Stimulated activated effector memory CD8-positive, alpha-beta T cell treated with anti-CD3 and anti-CD28 coated beads, Interleukin-12 subunit alpha, Interleukin-12 subunit beta, amount 100 ng/mL, for 72 hours (primary cell): ENCODE data around the gene CCDC137.
"Not testable (repeated sequence)": the region's sequence is repeated elsewhere in the genome, so short reads cannot be mapped to it uniquely, and the experiment has no call there.

Source experiments
- ATAC-seq: fragments of 150-1000 bp; cut with Tn5 transposase; 2 replicates; pipeline ENCODE4 v1.10.0; 2021
- DNase-seq, 2 donors: peaks; one replicate each; pipeline ENCODE4 v3.0.0; 2021 to 2022; ENCODE audit warnings: low spot score in 2 of 2
- H3K27ac Mint-ChIP-seq: one replicate; pipeline ENCODE4 v1.8.0; 2022; ENCODE audit warnings: mild to moderate bottlenecking, mixed read lengths
- H3K36me3 Mint-ChIP-seq: one replicate; pipeline ENCODE4 v1.8.0; 2022; ENCODE audit warnings: mild to moderate bottlenecking, mixed read lengths
- H3K4me1 Mint-ChIP-seq: one replicate; pipeline ENCODE4 v1.8.0; 2022; ENCODE audit warnings: mixed read lengths
- H3K4me3 Mint-ChIP-seq: one replicate; pipeline ENCODE4 v1.8.0; 2022; ENCODE audit warnings: mild to moderate bottlenecking, mixed read lengths
- H3K9me3 Mint-ChIP-seq: one replicate; pipeline ENCODE4 v1.8.0; 2022; ENCODE audit warnings: mixed read lengths

The CCDC137 gene

DNA sequence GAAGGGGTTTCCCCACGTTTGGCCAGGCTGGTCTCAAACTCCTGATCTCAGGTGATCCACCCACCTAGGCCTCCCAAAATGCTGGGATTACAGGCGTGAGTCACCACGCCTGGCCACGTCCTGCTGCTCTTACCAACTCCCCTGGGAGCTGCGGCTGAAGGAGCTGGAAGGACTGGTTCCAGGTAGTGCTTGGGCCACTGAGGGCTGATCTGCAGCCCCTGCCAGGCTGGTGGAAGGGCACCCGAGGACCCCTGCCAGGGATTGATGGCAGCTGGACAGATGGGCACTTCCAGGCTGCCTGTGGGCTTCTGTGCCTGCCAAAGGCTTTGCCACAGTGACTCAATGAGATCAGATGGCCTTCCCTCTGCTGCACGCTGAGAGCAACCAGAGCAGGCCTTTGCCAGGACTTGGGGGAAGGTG lies 2.5 kb upstream of the CCDC137 start:
- ATAC-seq (no peak), DNase-seq (no peak)
- H3K9me3 Mint-ChIP-seq: no peaks in the 10 kb centered on the region
- peaks cover 28% of the 10 kb centered on the region for H3K4me1 Mint-ChIP-seq
- peak overlapping the region; percentile 91 for H3K4me3 Mint-ChIP-seq
- peaks cover 49% of the 10 kb centered on the region for H3K36me3 Mint-ChIP-seq
- H3K27ac Mint-ChIP-seq: peak overlapping the region; percentile 17

DNA sequence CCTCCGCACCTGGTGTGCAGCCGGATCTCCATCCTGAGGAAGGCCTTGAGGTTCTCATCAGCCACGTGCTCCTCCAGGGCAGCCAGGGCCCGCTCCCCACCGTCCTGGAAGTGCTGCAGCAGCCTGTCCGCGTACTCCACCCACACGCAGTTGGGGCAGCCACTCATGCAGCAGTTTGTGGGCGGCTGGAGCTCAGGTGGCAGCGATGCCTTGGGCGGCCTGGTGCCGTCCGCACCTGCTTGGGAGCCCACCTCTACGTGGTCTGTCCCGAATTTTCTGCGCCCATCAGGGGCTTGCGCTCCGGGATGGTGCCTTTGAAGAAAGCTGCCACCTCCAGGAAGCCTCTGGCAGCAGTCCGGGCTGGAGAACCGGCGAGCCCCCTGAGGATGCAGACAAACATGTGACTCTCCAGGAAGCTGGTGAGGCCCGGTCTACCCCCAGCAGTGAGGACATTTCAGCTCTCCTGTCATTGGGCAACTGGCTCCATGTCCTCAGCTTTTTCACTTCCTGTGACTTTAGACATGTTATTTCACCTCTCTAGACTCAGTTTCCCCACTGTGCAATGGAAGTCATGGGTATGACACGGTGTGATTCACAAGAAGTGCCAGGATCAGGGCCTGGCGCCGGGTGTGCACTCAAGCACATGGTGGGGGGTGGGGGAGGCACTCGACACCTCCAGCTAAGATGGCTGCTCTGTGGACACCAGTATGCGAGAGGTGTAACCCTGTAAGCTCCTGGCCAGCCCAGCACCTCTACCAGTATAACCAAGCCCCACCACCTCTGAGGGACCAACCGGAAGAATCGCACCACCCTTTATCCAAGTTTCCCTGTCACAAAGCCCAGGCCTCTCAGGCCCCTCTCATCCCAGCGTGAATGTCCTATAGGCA lies 1.1 kb upstream of the CCDC137 start:
- H3K36me3 Mint-ChIP-seq: peaks cover 63% of the 10 kb centered on the region
- H3K9me3 Mint-ChIP-seq: no peaks in the 10 kb centered on the region
- DNase-seq: peak; percentile 30 to 76
- peak overlapping the region; percentile 91 for H3K4me3 Mint-ChIP-seq
- peak overlapping the region; percentile 96 for H3K27ac Mint-ChIP-seq
- H3K4me1 Mint-ChIP-seq: peaks cover 32% of the 10 kb centered on the region
- peak; percentile 56 for ATAC-seq

DNA sequence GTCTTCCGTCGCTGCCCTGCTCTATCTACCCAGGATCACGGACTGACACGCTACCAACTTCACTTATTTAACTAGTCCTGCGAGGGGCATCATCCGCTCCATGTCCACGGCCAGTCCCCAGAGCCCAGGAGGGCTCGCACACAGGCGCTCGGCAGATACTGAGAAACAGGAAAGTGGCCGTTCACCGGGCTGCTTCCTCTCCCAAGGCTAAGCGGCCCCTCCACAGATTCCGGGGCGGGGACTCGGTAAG lies 520 bp upstream of the CCDC137 start:
- peak; percentile 37 for ATAC-seq
- Mint-ChIP-seq H3K27ac (peak overlapping the region; percentile 96), H3K4me3 (peak overlapping the region; percentile 91), H3K4me1 (peaks cover 32% of the 10 kb centered on the region), H3K9me3 (no peaks in the 10 kb centered on the region), H3K36me3 (peaks cover 69% of the 10 kb centered on the region)
- no peak for DNase-seq

DNA sequence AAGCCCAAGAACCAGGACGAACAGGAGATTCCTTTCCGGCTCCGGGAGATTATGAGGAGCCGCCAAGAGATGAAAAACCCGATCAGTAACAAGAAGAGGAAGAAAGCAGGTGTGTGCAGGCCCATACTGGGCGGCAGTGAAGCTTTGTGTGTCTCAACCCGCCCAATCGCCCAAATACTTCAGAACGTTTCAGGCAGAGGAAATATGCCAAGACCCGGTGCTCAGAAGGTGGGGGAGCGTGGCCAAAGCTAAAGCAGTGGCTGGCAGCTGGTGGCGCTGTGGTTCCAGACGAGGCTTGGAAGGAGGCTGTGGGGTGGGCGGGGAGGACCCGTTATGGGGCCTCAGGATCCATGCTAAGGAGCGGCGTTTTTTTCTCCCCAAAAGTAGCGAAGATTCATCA lies 1.2 kb downstream of the CCDC137 start:
- Mint-ChIP-seq H3K36me3 (peaks cover 86% of the 10 kb centered on the region), H3K4me3 (peak overlapping the region; percentile 91), H3K27ac (peak overlapping the region; percentile 96), H3K4me1 (peaks cover 32% of the 10 kb centered on the region), H3K9me3 (no peaks in the 10 kb centered on the region)
- DNase-seq: no peak
- ATAC-seq: no peak

DNA sequence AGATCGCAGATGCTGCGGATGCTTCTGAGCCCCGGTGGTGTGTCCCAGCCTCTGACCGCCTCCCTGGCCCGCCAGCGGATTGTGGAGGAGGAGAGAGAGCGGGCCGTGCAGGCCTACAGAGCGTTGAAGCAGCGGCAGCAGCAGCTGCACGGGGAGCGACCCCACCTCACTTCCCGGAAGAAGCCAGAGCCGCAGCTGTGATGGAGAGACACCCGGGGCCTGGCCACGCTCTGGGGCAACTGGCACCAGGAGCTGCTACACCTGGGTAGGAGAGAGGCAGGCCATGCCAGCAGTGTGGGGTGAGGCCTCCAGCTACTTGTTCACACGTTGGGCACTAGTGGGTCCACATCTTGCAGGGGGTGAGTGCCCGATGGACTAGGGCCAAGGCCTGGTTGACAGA lies 6.0 kb downstream of the CCDC137 start:
- H3K27ac Mint-ChIP-seq: no peak overlapping the region
- no peak for ATAC-seq
- no peak overlapping the region for H3K4me3 Mint-ChIP-seq
- no peak for DNase-seq
- H3K4me1 Mint-ChIP-seq: peaks cover 25% of the 10 kb centered on the region
- H3K9me3 Mint-ChIP-seq: no peaks in the 10 kb centered on the region
- H3K36me3 Mint-ChIP-seq: peaks cover 85% of the 10 kb centered on the region

DNA sequence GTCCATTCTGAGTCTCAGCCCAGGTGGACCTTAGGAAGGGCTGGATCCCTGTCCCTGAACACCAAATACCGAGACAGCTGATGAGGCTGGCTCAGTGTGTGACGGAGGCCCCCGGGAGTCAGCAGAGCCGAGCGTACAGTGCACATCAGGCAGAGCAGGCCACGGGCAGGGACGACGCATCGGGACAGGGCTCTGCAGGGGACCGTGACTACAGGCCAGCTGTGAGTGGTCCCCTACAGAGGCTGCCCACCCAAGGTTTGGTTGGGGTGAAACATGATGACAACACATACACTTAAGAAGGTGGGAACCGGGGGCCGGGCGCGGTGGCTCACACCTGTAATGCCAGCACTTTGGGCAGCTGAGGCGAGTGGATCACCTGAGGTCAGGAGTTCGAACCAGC lies 6.4 kb downstream of the CCDC137 start:
- no peak overlapping the region for H3K4me3 Mint-ChIP-seq
- no peak for DNase-seq
- H3K9me3 Mint-ChIP-seq: no peaks in the 10 kb centered on the region
- peak; percentile 9 for ATAC-seq
- no peak overlapping the region for H3K27ac Mint-ChIP-seq
- peaks cover 80% of the 10 kb centered on the region for H3K36me3 Mint-ChIP-seq
- peaks cover 20% of the 10 kb centered on the region for H3K4me1 Mint-ChIP-seq

DNA sequence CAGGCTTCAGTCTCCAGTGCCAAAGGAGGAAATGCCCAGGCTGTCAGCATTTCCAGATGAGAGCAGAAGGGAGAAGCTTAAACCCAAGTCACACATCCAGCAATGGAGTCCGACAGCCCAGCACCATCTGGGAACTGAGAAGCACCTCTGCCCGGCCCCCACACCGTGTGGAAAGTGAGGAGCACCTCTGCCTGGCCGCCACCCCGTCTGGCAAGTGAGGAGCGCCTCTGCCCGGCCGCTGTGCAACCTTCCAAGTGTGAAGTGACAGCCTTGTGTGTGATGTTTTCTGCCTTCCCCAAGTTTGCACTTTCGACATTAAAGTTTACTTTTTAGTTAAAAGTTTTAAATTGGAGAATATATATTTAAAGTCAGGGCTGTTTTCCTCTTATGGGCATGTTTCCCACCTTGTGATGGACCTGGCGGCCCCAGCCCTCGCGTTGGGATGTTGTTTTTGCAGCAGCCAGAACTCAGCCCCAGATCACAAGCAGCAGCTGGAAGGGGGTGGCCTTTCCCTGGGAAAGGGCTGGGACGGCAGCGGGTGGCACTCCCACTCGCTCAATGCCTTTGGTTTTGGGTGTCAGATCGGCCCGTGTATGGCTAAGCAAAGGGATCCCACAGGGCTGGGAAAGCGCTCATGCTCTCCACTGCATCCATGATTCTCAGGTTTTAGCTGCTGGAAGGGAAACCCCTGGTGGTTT lies 7.2 kb downstream of the CCDC137 start:
- DNase-seq (no peak), ATAC-seq (no peak)
- Mint-ChIP-seq H3K4me3 (no peak overlapping the region), H3K27ac (no peak overlapping the region), H3K4me1 (peaks cover 14% of the 10 kb centered on the region), H3K36me3 (peaks cover 73% of the 10 kb centered on the region), H3K9me3 (no peaks in the 10 kb centered on the region)

DNA sequence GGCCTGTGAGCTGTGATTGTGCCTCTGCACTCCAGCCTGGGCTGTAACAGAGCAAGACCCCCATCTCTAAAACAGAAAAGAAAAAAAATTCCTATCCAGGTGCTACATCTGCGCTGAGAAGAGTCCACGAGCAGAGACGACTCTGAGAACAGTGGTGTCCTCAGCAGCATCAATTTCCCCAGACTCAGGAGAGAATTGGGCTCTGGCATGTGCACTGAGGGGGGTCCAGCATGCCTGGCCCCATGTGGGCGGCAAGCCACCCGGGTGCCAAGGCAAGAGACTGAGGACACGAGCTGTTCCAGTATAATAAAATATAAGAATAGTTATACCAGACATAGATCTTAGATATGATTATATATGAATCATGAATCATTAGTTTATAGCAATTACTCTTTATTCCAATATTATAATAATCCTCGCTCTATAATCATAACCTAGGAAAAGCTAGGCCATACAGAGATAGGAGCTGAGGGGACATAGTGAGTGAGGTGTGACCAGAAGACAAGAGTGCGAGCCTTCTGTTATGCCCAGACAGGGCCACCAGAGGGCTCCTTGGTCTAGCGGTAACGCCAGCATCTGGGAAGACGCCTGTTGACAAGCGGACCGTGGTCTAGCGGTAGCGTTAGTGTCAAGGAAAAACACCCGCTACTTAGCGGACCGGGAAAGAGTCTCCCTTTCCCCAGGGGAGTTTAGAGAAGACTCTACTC lies 9.1 kb downstream of the CCDC137 start:
- not testable (repeated sequence) for H3K4me1 Mint-ChIP-seq, H3K9me3 Mint-ChIP-seq, H3K4me3 Mint-ChIP-seq, H3K27ac Mint-ChIP-seq, ATAC-seq
- peaks cover 53% of the 10 kb centered on the region for H3K36me3 Mint-ChIP-seq
- peak in 1 of 2 donors; percentile 62 for DNase-seq

DNA sequence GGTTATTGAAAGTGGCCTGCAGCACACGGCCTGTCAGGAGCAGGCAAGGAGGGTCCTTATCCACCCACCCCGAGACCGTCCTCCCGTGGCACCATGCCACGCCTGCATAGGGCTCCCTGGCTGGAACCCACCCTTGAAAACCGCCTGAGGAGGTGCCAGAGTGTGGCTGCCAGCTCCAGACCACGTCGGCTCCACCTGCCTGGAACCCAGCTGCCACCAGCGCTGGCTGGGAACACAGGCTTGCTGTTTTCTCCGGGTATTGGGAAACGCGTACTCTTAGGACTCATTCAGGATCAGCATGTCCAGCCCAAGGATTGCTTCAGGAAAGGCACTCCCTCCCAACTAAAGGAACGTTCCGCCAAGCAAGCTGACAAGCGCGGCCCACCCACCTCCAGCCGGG lies 10.4 kb downstream of the CCDC137 start:
- peak overlapping the region; percentile 55 for H3K27ac Mint-ChIP-seq
- peaks cover 41% of the 10 kb centered on the region for H3K36me3 Mint-ChIP-seq
- ATAC-seq (no peak), DNase-seq (no peak)
- no peaks in the 10 kb centered on the region for H3K9me3 Mint-ChIP-seq
- no peak overlapping the region for H3K4me3 Mint-ChIP-seq
- H3K4me1 Mint-ChIP-seq: peaks cover 9% of the 10 kb centered on the region

DNA sequence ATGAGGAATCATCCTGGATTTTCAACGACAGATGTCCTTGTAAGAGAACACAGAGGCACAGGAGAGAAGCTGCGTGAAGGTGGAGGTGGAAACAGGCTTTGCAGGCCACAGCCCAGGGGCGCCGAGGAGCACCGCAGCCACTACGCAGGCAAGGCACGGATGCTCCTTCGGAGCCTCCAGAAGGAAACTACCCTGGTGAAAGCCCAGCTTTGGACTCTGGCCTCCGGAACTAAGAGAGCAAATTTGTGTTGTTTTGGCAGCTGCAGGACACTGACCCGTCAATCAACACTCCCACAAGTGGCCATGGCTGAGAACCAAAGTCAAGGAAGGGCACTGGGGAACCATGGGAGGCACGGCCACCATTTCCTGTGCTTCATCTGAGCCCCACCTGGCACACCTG lies 13.6 kb downstream of the CCDC137 start:
- Mint-ChIP-seq H3K36me3 (peaks cover 27% of the 10 kb centered on the region), H3K4me1 (peaks cover 26% of the 10 kb centered on the region), H3K4me3 (no peak overlapping the region), H3K27ac (no peak overlapping the region), H3K9me3 (no peaks in the 10 kb centered on the region)
- DNase-seq (no peak), ATAC-seq (no peak)

DNA sequence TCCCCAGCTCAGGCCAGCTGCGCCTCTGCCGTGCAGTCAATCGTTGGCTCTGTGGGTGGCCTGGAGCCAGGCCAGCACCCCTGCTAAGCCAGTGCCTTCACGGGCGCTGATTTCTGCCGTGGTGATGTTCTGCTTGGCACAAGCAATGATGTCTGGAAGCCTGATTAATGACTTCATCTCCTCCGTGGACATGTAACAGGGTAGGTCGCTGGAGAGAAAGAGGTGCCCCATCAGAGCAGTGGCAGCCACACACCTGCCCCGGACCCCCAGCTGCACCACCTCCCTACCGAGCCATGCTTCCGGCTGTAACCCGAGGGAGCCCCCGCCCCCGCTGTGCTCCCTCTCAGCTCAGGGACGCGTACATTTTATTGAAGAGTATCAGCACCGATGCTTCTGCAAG lies 15.1 kb downstream of the CCDC137 start:
- DNase-seq: no peak

DNA sequence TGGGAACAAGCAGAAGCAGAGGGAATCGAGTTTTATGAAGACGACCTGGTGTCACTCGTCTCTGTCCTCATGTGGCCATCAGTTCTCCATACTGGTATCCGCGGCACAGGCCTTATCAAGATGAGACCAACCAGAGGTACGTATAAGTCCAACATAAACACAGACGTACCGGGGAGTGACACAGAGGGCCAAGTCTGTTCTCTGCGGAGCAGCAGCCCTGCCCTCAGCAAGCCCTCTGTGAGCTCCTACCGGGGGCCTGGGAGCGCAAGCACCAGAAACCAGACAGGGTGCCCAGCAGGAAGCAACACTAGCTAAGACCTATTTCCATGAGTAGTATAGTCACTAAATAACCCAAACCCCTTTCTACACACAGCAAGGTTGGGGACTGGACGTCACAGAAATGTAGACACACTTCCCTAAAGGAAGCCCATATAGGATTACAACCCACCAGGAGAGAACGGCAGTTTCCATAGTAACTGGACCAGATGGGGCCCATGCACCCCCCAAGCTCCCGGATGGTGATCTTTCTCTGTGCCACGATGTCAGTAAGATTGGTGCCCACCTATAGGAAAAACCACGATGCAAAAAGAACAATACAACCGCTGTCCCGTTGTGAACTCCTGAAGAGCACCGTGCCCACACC lies 16.1 kb downstream of the CCDC137 start:
- H3K27ac Mint-ChIP-seq: peak overlapping the region; percentile 97
- peak overlapping the region; percentile 89 for H3K4me3 Mint-ChIP-seq
- DNase-seq: no peak
- H3K4me1 Mint-ChIP-seq: peaks cover 39% of the 10 kb centered on the region
- ATAC-seq: no peak
- H3K9me3 Mint-ChIP-seq: no peaks in the 10 kb centered on the region
- peaks cover 43% of the 10 kb centered on the region for H3K36me3 Mint-ChIP-seq

More for the DNA sequence above, 15.1 kb downstream of the CCDC137 start:
- ATAC-seq: no peak
- H3K36me3 Mint-ChIP-seq: peaks cover 33% of the 10 kb centered on the region
- H3K4me1 Mint-ChIP-seq: peaks cover 30% of the 10 kb centered on the region
- no peak overlapping the region for H3K27ac Mint-ChIP-seq
- peak overlapping the region; percentile 89 for H3K4me3 Mint-ChIP-seq
- H3K9me3 Mint-ChIP-seq: no peaks in the 10 kb centered on the region

DNA sequence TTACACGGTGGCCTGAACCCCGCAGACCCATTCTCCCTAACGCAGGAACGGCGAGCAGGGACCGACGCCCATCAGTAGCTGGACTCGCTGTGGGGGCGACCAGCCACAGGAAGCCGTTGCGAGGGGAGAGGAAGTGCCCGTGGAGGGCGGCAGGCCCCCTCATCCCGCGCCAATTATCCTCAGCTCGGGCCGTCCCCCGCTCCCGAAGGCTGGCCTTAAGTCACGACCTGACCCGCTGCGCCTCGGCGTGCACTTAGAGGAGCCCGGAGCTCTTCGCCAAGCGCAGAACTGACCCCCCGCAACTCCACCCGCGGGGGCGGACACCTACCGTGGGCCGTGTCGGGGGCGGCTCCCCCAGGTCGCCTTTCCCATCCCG lies 16.7 kb downstream of the CCDC137 start:
- Mint-ChIP-seq H3K4me1 (peaks cover 40% of the 10 kb centered on the region), H3K36me3 (peaks cover 48% of the 10 kb centered on the region), H3K27ac (peak overlapping the region; percentile 97), H3K9me3 (no peaks in the 10 kb centered on the region), H3K4me3 (peak overlapping the region; percentile 89)
- DNase-seq: no peak
- peak; percentile 1 for ATAC-seq

DNA sequence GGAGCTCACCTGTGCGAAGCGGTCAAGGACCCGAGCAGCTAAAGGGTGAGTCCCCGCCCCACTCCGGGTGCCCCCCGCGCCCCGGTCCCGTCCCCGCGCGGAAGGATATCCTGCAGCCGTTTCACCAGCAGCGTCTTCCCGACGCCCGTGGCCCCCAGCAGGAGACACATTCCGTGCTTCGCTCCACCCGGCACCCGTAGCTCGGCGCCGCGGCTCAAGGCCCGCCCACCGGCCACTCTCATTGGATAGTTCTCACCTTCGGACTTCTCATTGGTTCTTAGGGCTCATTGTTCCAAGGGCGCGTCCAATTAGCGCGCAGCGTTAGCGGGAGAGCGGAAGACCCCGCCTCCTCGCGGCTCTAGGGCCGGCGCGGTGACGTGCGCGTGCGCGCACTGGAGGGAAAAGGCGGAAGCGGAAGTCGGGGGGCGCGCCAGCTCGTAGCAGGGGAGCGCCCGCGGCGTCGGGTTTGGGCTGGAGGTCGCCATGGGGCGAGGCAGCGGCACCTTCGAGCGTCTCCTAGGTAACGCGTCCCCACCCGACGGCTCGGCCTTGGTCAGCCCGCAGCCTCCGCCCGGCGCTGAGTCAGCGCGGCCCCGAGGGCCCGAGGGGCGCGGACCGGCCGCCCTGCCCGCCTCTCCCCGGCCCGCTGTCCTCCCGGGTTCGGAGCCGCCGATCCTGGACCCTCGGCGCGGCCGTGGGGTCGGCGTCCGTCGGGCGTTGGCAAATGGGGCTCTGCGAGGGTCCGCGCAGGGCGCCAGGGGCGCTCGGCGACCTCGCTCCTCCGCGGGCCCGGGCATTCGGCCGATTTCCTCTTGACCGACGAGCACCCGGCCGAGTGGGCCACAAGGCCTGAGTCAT lies 17.3 kb downstream of the CCDC137 start, which contains the start of the genes ARL16 and HGS:
ARL16 (minus strand) TSS at position 214 of the 858 bp plus-strand sequence; CDS start at position 170, 44 bp downstream.
HGS (plus strand) TSS at position 428 of the 858 bp plus-strand sequence; CDS start at position 484, 56 bp downstream.
- Mint-ChIP-seq H3K27ac (peak within 1 kb of the TSS; percentile 97), H3K4me1 (peaks cover 45% of the 10 kb centered on the region), H3K36me3 (peaks cover 54% of the 10 kb centered on the region), H3K9me3 (no peaks in the 10 kb centered on the region), H3K4me3 (peak within 1 kb of the TSS; percentile 89)
- ATAC-seq (peak; percentile 96), DNase-seq (peak; percentile 98 to 99)
